A549 treated with dexamethasone at 1 μM for 4 hours (cell line): Measurements from ENCODE around the gene R3HCC1L. TPM values are rescaled to one million over a fixed set of nuclear protein-coding genes. Genes with fewer than 3 reads are reported as not detected.

Experiments
- total RNA-seq: library from RNA; stranded (reverse); fragments of 200-300 nt; extraction: Qiagen RNA extraction; gene quantifications from 5 replicates; pipeline ENCODE4 v1.2.3, GENCODE V29; 2022

R3HCC1L gene
- 13.9 to 16.0 TPM (median 15.0 TPM) in 5 replicates for total RNA-seq

GRCh38 chr10:98134431-98135221 lies at the start of gene R3HCC1L:
Gene R3HCC1L, plus strand, starts transcription at chr10:98134657. Its CDS starts 73,458 bp downstream, at chr10:98208115.

DNA sequence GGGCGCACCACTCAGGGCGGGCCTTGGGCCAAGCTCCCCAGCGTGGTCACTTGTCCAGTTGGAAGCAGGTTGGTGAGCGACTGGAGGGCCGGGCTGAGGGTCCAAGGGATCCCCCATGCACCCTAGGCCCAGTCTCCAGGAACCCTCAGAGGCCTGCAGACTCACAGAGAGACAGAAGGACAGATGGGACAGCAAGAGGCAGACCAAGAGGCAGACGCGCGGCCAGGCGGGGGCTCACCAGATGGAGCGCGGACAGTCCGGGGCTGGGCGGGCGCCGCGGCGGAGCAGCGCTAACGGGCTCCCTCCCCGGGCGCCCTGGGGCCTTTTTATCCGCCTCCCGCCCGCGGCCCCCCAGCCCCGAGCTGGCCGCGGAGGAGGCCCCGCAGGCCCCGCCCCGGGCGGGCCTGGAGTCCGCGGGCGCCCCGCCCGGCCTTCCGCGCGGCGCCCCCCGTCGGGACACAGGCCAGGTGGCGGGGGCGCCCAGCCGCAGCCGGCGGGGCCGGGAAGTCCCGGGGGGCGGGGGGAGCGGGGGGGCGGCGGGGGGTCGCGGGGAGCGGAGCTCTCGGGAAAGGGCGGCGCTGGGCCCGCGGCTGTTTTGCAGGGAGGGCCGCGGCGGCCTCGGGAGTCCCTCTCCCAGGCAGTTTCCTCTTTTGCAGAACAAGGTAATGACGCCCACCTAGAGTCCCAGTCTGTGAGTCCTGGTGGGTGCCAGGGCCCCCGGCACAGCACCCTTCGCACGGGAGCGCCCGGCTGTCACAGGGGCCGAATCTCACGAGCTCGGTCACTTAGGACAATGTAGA lies 133.6 kb downstream of the R3HCC1L start, which contains the start of gene LOXL4:
TSS of gene LOXL4 (minus strand) at position 301 of the 800 bp plus-strand sequence. CDS start 5,175 bp downstream, outside the sequence.

Other genes with a start within 250 kb of the R3HCC1L start
- 1.1 to 1.7 TPM (median 1.5 TPM) in 5 replicates for gene CRTAC1, start 104.0 kb upstream of the R3HCC1L start, total RNA-seq
- 1.4 to 1.9 TPM (median 1.4 TPM) in 5 replicates for gene LOXL4, start 133.5 kb downstream of the R3HCC1L start, total RNA-seq